ENCODE data around the gene PCGF1. TPM values are rescaled to one million over a fixed set of nuclear protein-coding genes. Genes with fewer than 3 reads are reported as not detected.

The PCGF1 gene
- total and polyA plus RNA-seq, 2 of the 13 experiments (the other 11 are each of a cell fraction or from before 2014, with no cell fraction given): 20.4 to 22.6 TPM

- TF ChIP-seq MTF2 (CRISPR knock-in tag; IDR thresholded peaks at IDR 0.05; ENCODE audit: borderline replicate concordance) (0 out of 2 replicates have a peak, but pooled peaks have one; percentile 18), NR3C1 (CRISPR knock-in tag; IDR thresholded peaks at IDR 0.05) (no peak), ZHX2 (IDR thresholded peaks at IDR 0.05; ENCODE audit: low read depth) (no peak), ZHX2 (CRISPR knock-in tag; IDR thresholded peaks at IDR 0.05; ENCODE audit: borderline replicate concordance) (no peak), MBNL3 (CRISPR knock-in tag; conservative IDR thresholded peaks at IDR 0.05) (no peak), ZSCAN12 (CRISPR knock-in tag; IDR thresholded peaks at IDR 0.05) (no peak), ATF7-NPFF (CRISPR knock-in tag; IDR thresholded peaks at IDR 0.05; ENCODE audit: low read depth) (no peak), GTF2F1 (IDR thresholded peaks at IDR 0.05; ENCODE audit: low read length) (no peak), PAF1 (CRISPR knock-in tag; IDR thresholded peaks at IDR 0.05) (no peak), ZNF260 (CRISPR knock-in tag; IDR thresholded peaks at IDR 0.05; ENCODE audit: borderline replicate concordance, low read depth) (no peak), ZBTB21 (CRISPR knock-in tag; IDR thresholded peaks at IDR 0.05) (no peak), SATB2 (CRISPR knock-in tag; IDR thresholded peaks at IDR 0.05) (no peak), ZKSCAN5 (CRISPR knock-in tag; IDR thresholded peaks at IDR 0.05) (no peak), ZNF615 (CRISPR knock-in tag; IDR thresholded peaks at IDR 0.05; ENCODE audit: borderline replicate concordance) (no peak), CEBPG (CRISPR knock-in tag; IDR thresholded peaks at IDR 0.05) (no peak), HNRNPH1 (optimal IDR thresholded peaks at IDR 0.05; ENCODE audit: low read depth, low read length) (no peak), ZNF569 (CRISPR knock-in tag; IDR thresholded peaks at IDR 0.05; ENCODE audit: borderline replicate concordance) (no peak), MXD1 (CRISPR knock-in tag; IDR thresholded peaks at IDR 0.05) (no peak), GFI1 (CRISPR knock-in tag; IDR thresholded peaks at IDR 0.05; ENCODE audit: borderline replicate concordance) (no peak; the same call in 1 of the 2 replicates), DZIP1 (CRISPR knock-in tag; IDR thresholded peaks at IDR 0.05) (no peak), ZNF564 (CRISPR knock-in tag; IDR thresholded peaks at IDR 0.05) (no peak), RAD51 (IDR thresholded peaks at IDR 0.05; ENCODE audit: borderline replicate concordance) (no peak), CCAR2 (optimal IDR thresholded peaks at IDR 0.05; ENCODE audit: low read depth, low read length) (no peak)
Observed at GRCh38 chr2:74512744-74513604, 5.5 kb upstream of the PCGF1 start (continued).
